Measurements from ENCODE around the gene CEP41.
A peak's percentile ranks its signal among the peaks of the same experiment; 100 is the strongest.

The CEP41 gene

GRCh38 chr7:130486954-130487436, 46.2 kb upstream of the CEP41 start:
- H3K79me2 ChIP-seq, result no peaks in the 10 kb centered on the region
- peak overlapping the region; percentile 66 for H3K4me3 ChIP-seq (ENCODE audit: low read depth, low read length)
- H3K9me3 ChIP-seq (ENCODE audit: control insufficient read depth, low read length), result no peaks in the 10 kb centered on the region
- TF ChIP-seq CTCF (IDR thresholded peaks at IDR 0.05), result no peak
- no peak overlapping the region for H3K9ac ChIP-seq
- no peaks in the 10 kb centered on the region for H3K27me3 ChIP-seq (ENCODE audit: control insufficient read depth, insufficient read depth, low read length)
- peak overlapping the region; percentile 94 for H3K4me2 ChIP-seq (ENCODE audit: low read length)
- H3K36me3 ChIP-seq (ENCODE audit: control insufficient read depth, insufficient read depth, low read length), result no peaks in the 10 kb centered on the region
- H3K4me1 ChIP-seq, result peaks cover 12% of the 10 kb centered on the region
- H2AFZ ChIP-seq, result peak overlapping the region; percentile 94
- peak overlapping the region; percentile 40 for H3K27ac ChIP-seq

- H2AFZ ChIP-seq, result peak overlapping the region; percentile 94
These were observed 45.5 kb upstream of the CEP41 start for GRCh38 chr7:130486114-130486953.

GRCh38 chr7:130485734-130486113, 44.9 kb upstream of the CEP41 start:
- Histone ChIP-seq H3K27me3 (ENCODE audit: control insufficient read depth, insufficient read depth, low read length) (no peaks in the 10 kb centered on the region), H3K4me2 (ENCODE audit: low read length) (peak overlapping the region; percentile 94), H3K4me1 (peaks cover 9% of the 10 kb centered on the region), H3K9me3 (ENCODE audit: control insufficient read depth, low read length) (no peaks in the 10 kb centered on the region), H3K79me2 (no peaks in the 10 kb centered on the region), H3K36me3 (ENCODE audit: control insufficient read depth, insufficient read depth, low read length) (no peaks in the 10 kb centered on the region), H3K4me3 (ENCODE audit: low read depth, low read length) (peak overlapping the region; percentile 66), H2AFZ (peak overlapping the region; percentile 94), H3K27ac (peak overlapping the region; percentile 40), H3K9ac (no peak overlapping the region)
- TF ChIP-seq CTCF (IDR thresholded peaks at IDR 0.05), result no peak

More at GRCh38 chr7:130486114-130486953, 45.5 kb upstream of the CEP41 start:
- Histone ChIP-seq H3K79me2 (no peaks in the 10 kb centered on the region), H3K36me3 (ENCODE audit: control insufficient read depth, insufficient read depth, low read length) (no peaks in the 10 kb centered on the region), H3K4me1 (peaks cover 9% of the 10 kb centered on the region), H3K4me3 (ENCODE audit: low read depth, low read length) (peak overlapping the region; percentile 66), H3K9ac (no peak overlapping the region), H3K4me2 (ENCODE audit: low read length) (peak overlapping the region; percentile 94), H3K27me3 (ENCODE audit: control insufficient read depth, insufficient read depth, low read length) (no peaks in the 10 kb centered on the region), H3K9me3 (ENCODE audit: control insufficient read depth, low read length) (no peaks in the 10 kb centered on the region), H3K27ac (peak overlapping the region; percentile 40)
- TF ChIP-seq CTCF (IDR thresholded peaks at IDR 0.05), result peak; percentile 71

- no peaks in the 10 kb centered on the region for H3K27me3 ChIP-seq (ENCODE audit: control insufficient read depth, insufficient read depth, low read length)
- H3K27ac ChIP-seq, result no peak overlapping the region
- no peak for TF ChIP-seq CTCF (IDR thresholded peaks at IDR 0.05)
- no peak overlapping the region for H3K4me3 ChIP-seq (ENCODE audit: low read depth, low read length)
- H3K79me2 ChIP-seq, result no peaks in the 10 kb centered on the region
- H2AFZ ChIP-seq, result no peak overlapping the region
- H3K36me3 ChIP-seq (ENCODE audit: control insufficient read depth, insufficient read depth, low read length), result no peaks in the 10 kb centered on the region
- H3K4me1 ChIP-seq, result no peaks in the 10 kb centered on the region
- no peak overlapping the region for H3K9ac ChIP-seq
- no peak overlapping the region for H3K4me2 ChIP-seq (ENCODE audit: low read length)
- no peaks in the 10 kb centered on the region for H3K9me3 ChIP-seq (ENCODE audit: control insufficient read depth, low read length)
These were observed 42.2 kb upstream of the CEP41 start for GRCh38 chr7:130483031-130483430.
